ENCODE results near the gene ZNF839. TPM values are rescaled to one million over a fixed set of nuclear protein-coding genes. Genes with fewer than 3 reads are reported as not detected.
"Not testable (repeated sequence)": the region's sequence is repeated elsewhere in the genome, so short reads cannot be mapped to it uniquely, and the experiment has no call there.

The ZNF839 gene
- polyA plus RNA-seq, 1 experiment: 7.1 TPM

GRCh38 chr14:102344485-102344884, 24.9 kb downstream of the ZNF839 start:
- H3K4me3 ChIP-seq (ENCODE audit: low read depth, low read length): no peak overlapping the region
- no peak overlapping the region for H3K27ac ChIP-seq (ENCODE audit: low read depth, low read length)
- TF ChIP-seq CTCF (IDR thresholded peaks at IDR 0.05; ENCODE audit: low read depth, low read length): no peak
- DNase-seq (ENCODE audit: low read depth, low spot score): no peak
- ChIA-PET CTCF (interaction anchor here (1.2 kb wide), 1 partner anchor 8 kb away, joined by 3 read pairs; no protein-coding TSS in a partner anchor), POLR2A (no interaction called here)
- no peaks in the 10 kb centered on the region for H3K9me3 ChIP-seq (ENCODE audit: control insufficient read depth, insufficient read depth, low read length)
- H3K27me3 ChIP-seq (ENCODE audit: control insufficient read depth, insufficient read depth, low read length): no peaks in the 10 kb centered on the region

- Histone ChIP-seq H3K9me3 (ENCODE audit: control insufficient read depth, insufficient read depth, low read length) (no peaks in the 10 kb centered on the region), H3K4me3 (ENCODE audit: low read depth, low read length) (no peak overlapping the region), H3K27me3 (ENCODE audit: control insufficient read depth, insufficient read depth, low read length) (no peaks in the 10 kb centered on the region), H3K27ac (ENCODE audit: low read depth, low read length) (no peak overlapping the region)
- DNase-seq (ENCODE audit: low read depth, low spot score): no peak
- CTCF ChIA-PET: no interaction called here
- POLR2A ChIA-PET: no interaction called here
- TF ChIP-seq CTCF (IDR thresholded peaks at IDR 0.05; ENCODE audit: low read depth, low read length): no peak
These were observed 25.7 kb downstream of the ZNF839 start for GRCh38 chr14:102345232-102345631.

GRCh38 chr14:102346645-102347044, 27.1 kb downstream of the ZNF839 start:
- CTCF ChIA-PET: no interaction called here
- Histone ChIP-seq H3K27ac (ENCODE audit: low read depth, low read length) (no peak overlapping the region), H3K4me3 (ENCODE audit: low read depth, low read length) (no peak overlapping the region), H3K9me3 (ENCODE audit: control insufficient read depth, insufficient read depth, low read length) (no peaks in the 10 kb centered on the region), H3K27me3 (ENCODE audit: control insufficient read depth, insufficient read depth, low read length) (no peaks in the 10 kb centered on the region)
- POLR2A ChIA-PET: no interaction called here
- no peak for TF ChIP-seq CTCF (IDR thresholded peaks at IDR 0.05; ENCODE audit: low read depth, low read length)
- no peak for DNase-seq (ENCODE audit: low read depth, low spot score)

- H3K27me3 ChIP-seq (ENCODE audit: control insufficient read depth, insufficient read depth, low read length): no peaks in the 10 kb centered on the region
- POLR2A ChIA-PET: no interaction called here
These were observed 28.8 kb downstream of the ZNF839 start for GRCh38 chr14:102348376-102348775.

GRCh38 chr14:102351023-102351422, 31.5 kb downstream of the ZNF839 start:
- CTCF ChIA-PET: no interaction called here
- H3K27me3 ChIP-seq (ENCODE audit: control insufficient read depth, insufficient read depth, low read length): no peaks in the 10 kb centered on the region
- DNase-seq (ENCODE audit: low read depth, low spot score): no peak
- H3K9me3 ChIP-seq (ENCODE audit: control insufficient read depth, insufficient read depth, low read length): no peaks in the 10 kb centered on the region
- no peak overlapping the region for H3K27ac ChIP-seq (ENCODE audit: low read depth, low read length)
- TF ChIP-seq CTCF (IDR thresholded peaks at IDR 0.05; ENCODE audit: low read depth, low read length): no peak
- H3K4me3 ChIP-seq (ENCODE audit: low read depth, low read length): no peak overlapping the region
- POLR2A ChIA-PET: interaction anchor here (1.3 kb wide), 1 partner anchor 12 kb away, joined by 3 read pairs; the partner anchor contains the start of genes CINP and TECPR2

More at GRCh38 chr14:102348376-102348775, 28.8 kb downstream of the ZNF839 start:
- H3K9me3 ChIP-seq (ENCODE audit: control insufficient read depth, insufficient read depth, low read length): no peaks in the 10 kb centered on the region
- no peak overlapping the region for H3K27ac ChIP-seq (ENCODE audit: low read depth, low read length)
- TF ChIP-seq CTCF (IDR thresholded peaks at IDR 0.05; ENCODE audit: low read depth, low read length): no peak
- no peak overlapping the region for H3K4me3 ChIP-seq (ENCODE audit: low read depth, low read length)
- CTCF ChIA-PET: no interaction called here
- no peak for DNase-seq (ENCODE audit: low read depth, low spot score)

- DNase-seq (ENCODE audit: low read depth, low spot score); CTCF ChIA-PET; H3K27me3 ChIP-seq (ENCODE audit: control insufficient read depth, insufficient read depth, low read length); H3K27ac ChIP-seq (ENCODE audit: low read depth, low read length); H3K9me3 ChIP-seq (ENCODE audit: control insufficient read depth, insufficient read depth, low read length); H3K4me3 ChIP-seq (ENCODE audit: low read depth, low read length): not testable (repeated sequence)
- POLR2A ChIA-PET: interaction anchor here (1.3 kb wide), 1 partner anchor 11 kb away, joined by 3 read pairs; the partner anchor contains the start of genes CINP and TECPR2
These were observed 32.0 kb downstream of the ZNF839 start for GRCh38 chr14:102351593-102351992.

All from AG04450 (cell line).